SK-N-SH treated with all-trans-retinoic acid at 6 μM for 48 hours (cell line): Measurements from ENCODE around the gene RBL1.
"Not testable (repeated sequence)": the region's sequence is repeated elsewhere in the genome, so short reads cannot be mapped to it uniquely, and the experiment has no call there.

Experiments
- ATAC-seq: fragments of 200-7000 bp; cut with Tn5 transposase; 3 replicates; pipeline ENCODE4 v1.9.1; 2020; ENCODE audit warnings: mild to moderate bottlenecking, moderate library complexity
- ARNTL ChIP-seq: fragments of 450-650 bp; formaldehyde crosslinking; IDR thresholded peaks from 2 replicates; pipeline ENCODE4 v1.5.0; 2020; ENCODE audit warnings: low read depth, mild to moderate bottlenecking, moderate library complexity, borderline replicate concordance
- BACH2 ChIP-seq: fragments of 250-450 bp; sonication (Bioruptor Pico); IDR thresholded peaks from 2 replicates; pipeline ENCODE4 v1.9.0; 2021; ENCODE audit warnings: mild to moderate bottlenecking, borderline replicate concordance
- CREB5 ChIP-seq: fragments of 250-450 bp; sonication (Bioruptor Pico); IDR thresholded peaks from 2 replicates; pipeline ENCODE4 v1.5.1; 2020; ENCODE audit warnings: low read depth, mild to moderate bottlenecking, moderate library complexity
- CSDC2 ChIP-seq: fragments of 250-450 bp; sonication (Bioruptor Pico); IDR thresholded peaks from 2 replicates; pipeline ENCODE4 v1.5.0; 2020; ENCODE audit warnings: mild to moderate bottlenecking, moderate library complexity
- GLIS3 ChIP-seq: fragments of 250-450 bp; sonication (Bioruptor Pico); IDR thresholded peaks from 2 replicates; pipeline ENCODE4 v1.5.0; 2020; ENCODE audit warnings: mild to moderate bottlenecking, moderate library complexity
- OSR1 ChIP-seq: fragments of 250-450 bp; sonication (Bioruptor Pico); IDR thresholded peaks from 2 replicates; pipeline ENCODE4 v1.8.0; 2022; ENCODE audit warnings: moderate library complexity, mild to moderate bottlenecking, inconsistent platforms
- PATZ1 ChIP-seq: fragments of 250-450 bp; sonication (Bioruptor Pico); IDR thresholded peaks from 2 replicates; pipeline ENCODE4 v1.8.0; 2020; ENCODE audit warnings: mild to moderate bottlenecking, moderate library complexity, borderline replicate concordance
- POU6F1 ChIP-seq: fragments of 250-450 bp; sonication (Bioruptor Pico); IDR thresholded peaks from 2 replicates; pipeline ENCODE4 v1.8.0; 2021; ENCODE audit warnings: low read depth, mild to moderate bottlenecking, moderate library complexity, borderline replicate concordance
- PPARA ChIP-seq: fragments of 250-450 bp; sonication (Bioruptor Pico); IDR thresholded peaks from 2 replicates; pipeline ENCODE4 v1.5.0; 2020; ENCODE audit warnings: mild to moderate bottlenecking, borderline replicate concordance
- RARB ChIP-seq: fragments of 250-450 bp; sonication (Bioruptor Pico); IDR thresholded peaks from 2 replicates; pipeline ENCODE4 v1.8.0; 2021; ENCODE audit warnings: mild to moderate bottlenecking, moderate library complexity
- TCF4 ChIP-seq: fragments of 250-450 bp; sonication (Bioruptor Pico); IDR thresholded peaks from 2 replicates; pipeline ENCODE4 v1.8.0; 2021; ENCODE audit warnings: mild to moderate bottlenecking, moderate library complexity, borderline replicate concordance
- TOX ChIP-seq: fragments of 250-450 bp; sonication (Bioruptor Pico); IDR thresholded peaks from 2 replicates; pipeline ENCODE4 v1.8.0; 2021; ENCODE audit warnings: mild to moderate bottlenecking, moderate library complexity, borderline replicate concordance
- TSHZ2 ChIP-seq: fragments of 250-450 bp; sonication (Bioruptor Pico); IDR thresholded peaks from 2 replicates; pipeline ENCODE4 v1.5.0; 2020; ENCODE audit warnings: mild to moderate bottlenecking, moderate library complexity
- ZC3H10 ChIP-seq: fragments of 250-450 bp; sonication (Bioruptor Pico); IDR thresholded peaks from 2 replicates; pipeline ENCODE4 v1.5.1; 2021; ENCODE audit warnings: mild to moderate bottlenecking, moderate library complexity
- ZFP3 ChIP-seq: fragments of 250-450 bp; sonication (Bioruptor Pico); IDR thresholded peaks from 2 replicates; pipeline ENCODE4 v1.5.0; 2020; ENCODE audit warnings: mild to moderate bottlenecking, moderate library complexity
- ZFP30 ChIP-seq: fragments of 450-650 bp; formaldehyde crosslinking; IDR thresholded peaks from 2 replicates; pipeline ENCODE4 v1.5.0; 2022; ENCODE audit warnings: mild to moderate bottlenecking, moderate library complexity
- ZNF70 ChIP-seq: fragments of 450-650 bp; formaldehyde crosslinking; IDR thresholded peaks from 2 replicates; pipeline ENCODE4 v1.5.0; 2020; ENCODE audit warnings: mild to moderate bottlenecking, moderate library complexity
- ZNF8 ChIP-seq: fragments of 450-650 bp; formaldehyde crosslinking; IDR thresholded peaks from 2 replicates; pipeline ENCODE4 v1.5.0; 2020; ENCODE audit warnings: mild to moderate bottlenecking, moderate library complexity

The RBL1 gene

GRCh38 chr20:37011147-37011546 lies 84.7 kb downstream of the RBL1 start (continued):
- TF ChIP-seq ZNF8 (CRISPR knock-in tag) (no peak), OSR1 (CRISPR knock-in tag) (no peak), RARB (no peak)

- peak; percentile 81 for ATAC-seq
- TF ChIP-seq TOX (CRISPR knock-in tag) (no peak), OSR1 (CRISPR knock-in tag) (no peak), GLIS3 (CRISPR knock-in tag) (no peak), ZNF70 (CRISPR knock-in tag) (no peak), PATZ1 (no peak), PPARA (CRISPR knock-in tag) (no peak), ZNF8 (CRISPR knock-in tag) (no peak), TCF4 (CRISPR knock-in tag) (no peak), ARNTL (CRISPR knock-in tag) (no peak), TSHZ2 (no peak), ZC3H10 (no peak), CSDC2 (CRISPR knock-in tag) (no peak), POU6F1 (no peak), CREB5 (CRISPR knock-in tag) (no peak)
These were observed 87.7 kb downstream of the RBL1 start for GRCh38 chr20:37007898-37008649.

- not testable (repeated sequence) for ATAC-seq
These were observed 90.5 kb downstream of the RBL1 start for GRCh38 chr20:37005062-37005942.

GRCh38 chr20:37001634-37002033 lies 94.2 kb downstream of the RBL1 start:
- not testable (repeated sequence) for ATAC-seq

- ATAC-seq: not testable (repeated sequence)
These were observed 95.6 kb downstream of the RBL1 start for GRCh38 chr20:37000171-37000570.

- TF ChIP-seq ZFP3 (no peak), BACH2 (CRISPR knock-in tag) (no peak), ZFP30 (CRISPR knock-in tag) (no peak), TSHZ2 (no peak), ZNF8 (CRISPR knock-in tag) (no peak), ZC3H10 (no peak)
- ATAC-seq: no peak
These were observed 97.1 kb downstream of the RBL1 start for GRCh38 chr20:36998652-36999051.
